Measurements from ENCODE around the gene ERLEC1.
A peak's percentile ranks its signal among the peaks of the same experiment; 100 is the strongest.
"Not testable (repeated sequence)": the region's sequence is repeated elsewhere in the genome, so short reads cannot be mapped to it uniquely, and the experiment has no call there.

Gene ERLEC1

GRCh38 chr2:53780056-53780455 is 6.8 kb upstream of the ERLEC1 start:
- no peak for DNase-seq (ENCODE audit: extremely low read depth in 1 of 2, low read depth in 1 of 2)

- no peak for DNase-seq (ENCODE audit: extremely low read depth in 1 of 2, low read depth in 1 of 2)
Observed at GRCh38 chr2:53782676-53783075, 4.2 kb upstream of the ERLEC1 start.

GRCh38 chr2:53784436-53784835 is 2.4 kb upstream of the ERLEC1 start:
- DNase-seq (ENCODE audit: extremely low read depth in 1 of 2, low read depth in 1 of 2): no peak

- DNase-seq (ENCODE audit: extremely low read depth in 1 of 2, low read depth in 1 of 2): no peak
Observed at GRCh38 chr2:53785366-53785765, 1.5 kb upstream of the ERLEC1 start.

- DNase-seq (ENCODE audit: extremely low read depth in 1 of 2, low read depth in 1 of 2): peak in 1 of 2 donors; percentile 13
Observed at GRCh38 chr2:53786352-53786704, 516 bp upstream of the ERLEC1 start.

- DNase-seq (ENCODE audit: extremely low read depth in 1 of 2, low read depth in 1 of 2): peak in 1 of 2 donors; percentile 5
Observed at GRCh38 chr2:53787614-53788289, 908 bp downstream of the ERLEC1 start.

GRCh38 chr2:53793261-53793660 is 6.4 kb downstream of the ERLEC1 start:
- no peak for DNase-seq (ENCODE audit: extremely low read depth in 1 of 2, low read depth in 1 of 2)

GRCh38 chr2:53793821-53794220 is 7.0 kb downstream of the ERLEC1 start:
- DNase-seq (ENCODE audit: extremely low read depth in 1 of 2, low read depth in 1 of 2): no peak

- no peak for DNase-seq (ENCODE audit: extremely low read depth in 1 of 2, low read depth in 1 of 2)
Observed at GRCh38 chr2:53801547-53801946, 14.7 kb downstream of the ERLEC1 start.

GRCh38 chr2:53802617-53803151 is 15.8 kb downstream of the ERLEC1 start:
- no peak for DNase-seq (ENCODE audit: extremely low read depth in 1 of 2, low read depth in 1 of 2)

- DNase-seq (ENCODE audit: extremely low read depth in 1 of 2, low read depth in 1 of 2): no peak
Observed at GRCh38 chr2:53811601-53812000, 24.8 kb downstream of the ERLEC1 start.

- DNase-seq (ENCODE audit: extremely low read depth in 1 of 2, low read depth in 1 of 2): no peak
Observed at GRCh38 chr2:53813151-53813550, 26.3 kb downstream of the ERLEC1 start.

- no peak for DNase-seq (ENCODE audit: extremely low read depth in 1 of 2, low read depth in 1 of 2)
Observed at GRCh38 chr2:53818854-53819435, 32.1 kb downstream of the ERLEC1 start.

- no peak for DNase-seq (ENCODE audit: extremely low read depth in 1 of 2, low read depth in 1 of 2)
Observed at GRCh38 chr2:53819634-53820033, 32.8 kb downstream of the ERLEC1 start.

- DNase-seq (ENCODE audit: extremely low read depth in 1 of 2, low read depth in 1 of 2): no peak
Observed at GRCh38 chr2:53820048-53820447, 33.2 kb downstream of the ERLEC1 start.

GRCh38 chr2:53820711-53821110 is 33.9 kb downstream of the ERLEC1 start:
- no peak for DNase-seq (ENCODE audit: extremely low read depth in 1 of 2, low read depth in 1 of 2)

- no peak for DNase-seq (ENCODE audit: extremely low read depth in 1 of 2, low read depth in 1 of 2)
Observed at GRCh38 chr2:53821810-53822209, 35.0 kb downstream of the ERLEC1 start.

GRCh38 chr2:53823639-53824038 is 36.8 kb downstream of the ERLEC1 start:
- not testable (repeated sequence) for DNase-seq (ENCODE audit: extremely low read depth in 1 of 2, low read depth in 1 of 2)

- DNase-seq (ENCODE audit: extremely low read depth in 1 of 2, low read depth in 1 of 2): no peak
Observed at GRCh38 chr2:53826030-53826410, 39.2 kb downstream of the ERLEC1 start.

- DNase-seq (ENCODE audit: extremely low read depth in 1 of 2, low read depth in 1 of 2): no peak
Observed at GRCh38 chr2:53826587-53827397, 39.9 kb downstream of the ERLEC1 start.

GRCh38 chr2:53827398-53828175 is 40.7 kb downstream of the ERLEC1 start:
- no peak for DNase-seq (ENCODE audit: extremely low read depth in 1 of 2, low read depth in 1 of 2)

Measured in stimulated activated CD8-positive, alpha-beta memory T cell treated with anti-CD3 and anti-CD28 coated beads, Interleukin-7, amount 100 ng/mL, for 48 hours (primary cell).